ENCODE results near the gene USP11.

Gene USP11

DNA sequence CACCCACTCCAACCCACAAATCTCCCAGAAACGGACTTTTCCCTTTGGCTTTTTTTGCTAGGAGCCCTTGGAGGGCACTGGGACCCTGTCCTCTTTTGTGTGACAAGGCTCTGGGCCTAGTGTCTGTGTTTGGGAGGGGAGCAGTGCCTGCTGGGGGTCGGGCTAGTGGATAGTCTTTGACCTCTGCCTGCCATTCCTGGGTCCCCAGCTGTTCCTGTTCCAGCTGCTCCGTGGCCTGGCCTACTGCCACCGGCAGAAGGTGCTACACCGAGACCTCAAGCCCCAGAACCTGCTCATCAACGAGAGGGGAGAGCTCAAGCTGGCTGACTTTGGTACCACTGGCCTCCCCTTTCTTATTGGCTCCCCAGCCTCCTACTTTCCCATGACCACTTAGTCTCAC is 6.7 kb upstream of the USP11 start:
- DNase-seq = no peak

- no peak for DNase-seq
These were observed 6.1 kb upstream of the USP11 start for GRCh38 chrX:47226531-47227333.

DNA sequence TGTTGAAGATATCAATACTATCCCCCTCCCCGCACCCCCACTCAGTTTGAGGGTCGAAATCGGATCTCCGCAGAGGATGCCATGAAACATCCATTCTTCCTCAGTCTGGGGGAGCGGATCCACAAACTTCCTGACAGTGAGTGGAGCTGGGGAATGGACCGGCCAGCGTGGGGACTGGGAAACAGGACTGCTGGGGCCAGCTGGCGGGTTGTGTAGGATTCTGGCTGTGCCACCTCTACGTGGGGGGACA is 5.5 kb upstream of the USP11 start:
- DNase-seq = no peak

- DNase-seq = no peak
These were observed 4.1 kb upstream of the USP11 start for GRCh38 chrX:47228550-47229270.

- no peak for DNase-seq
These were observed 3.4 kb upstream of the USP11 start for GRCh38 chrX:47229427-47229826.

- no peak for DNase-seq
These were observed 2.5 kb upstream of the USP11 start for GRCh38 chrX:47230136-47230868.

DNA sequence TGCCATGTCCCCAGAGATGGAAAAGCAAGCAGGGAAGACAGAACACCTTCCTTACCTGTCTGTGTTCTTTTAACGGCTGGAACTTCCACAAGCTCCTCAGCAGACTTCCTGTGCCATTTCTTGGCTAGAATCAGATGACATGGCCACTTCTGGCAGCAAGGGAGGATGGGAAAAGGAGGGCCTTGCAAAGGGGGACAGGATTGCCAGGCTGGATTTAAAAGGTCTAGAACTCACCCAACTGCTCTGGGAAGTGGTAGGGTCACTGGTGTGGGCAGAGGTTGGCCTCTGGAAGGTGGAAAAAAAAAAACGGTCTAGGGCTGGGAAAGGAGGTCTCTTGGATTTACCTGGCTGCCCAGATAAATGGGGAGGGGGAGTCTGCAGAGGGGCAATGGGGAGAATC is 1.6 kb upstream of the USP11 start:
- DNase-seq = no peak

GRCh38 chrX:47232197-47232802 is 509 bp upstream of the USP11 start:
- no peak for DNase-seq

DNA sequence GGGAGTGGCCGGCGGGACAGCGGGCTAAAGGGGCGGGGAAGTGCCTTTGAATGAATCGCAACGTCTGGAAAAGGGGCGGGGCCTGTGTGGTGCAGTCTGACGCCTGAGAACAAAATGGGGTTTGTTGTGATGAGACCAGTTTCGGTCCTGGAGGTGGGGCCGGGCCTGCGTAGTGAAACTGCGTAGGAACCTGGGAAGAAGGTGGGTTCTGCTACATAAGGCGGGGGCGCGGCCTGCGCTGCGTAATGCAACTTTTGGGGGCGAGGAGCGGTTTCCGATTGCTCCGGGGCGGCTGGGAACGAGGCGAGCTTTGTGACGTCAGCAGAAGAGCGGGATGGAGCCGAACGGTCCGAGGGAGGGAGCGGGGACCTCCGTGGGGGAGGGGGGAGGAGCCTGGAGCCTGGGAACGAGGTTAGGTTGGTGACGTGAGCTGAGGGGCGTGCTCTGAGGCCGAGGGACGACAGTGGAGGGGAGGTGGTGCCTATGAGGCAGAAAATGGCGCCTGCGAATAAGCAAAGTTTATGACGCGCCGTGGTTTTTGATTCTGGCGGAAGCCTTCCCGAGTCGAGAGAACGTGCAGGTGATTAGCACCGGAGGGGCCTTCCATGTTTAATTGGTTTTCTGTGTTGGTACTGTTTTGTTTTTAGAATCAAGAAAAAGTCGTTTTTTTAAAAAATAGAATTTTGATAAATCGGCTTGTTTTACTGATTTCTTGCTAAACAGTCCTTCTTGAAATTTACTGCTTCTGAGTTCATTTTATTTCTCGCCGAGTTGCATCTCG is 714 bp downstream of the USP11 start:
- DNase-seq = peak; percentile 95

GRCh38 chrX:47234583-47234982 is 1.8 kb downstream of the USP11 start:
- no peak for DNase-seq

- no peak for DNase-seq
These were observed 2.9 kb downstream of the USP11 start for GRCh38 chrX:47235691-47236103.

- no peak for DNase-seq
These were observed 6.4 kb downstream of the USP11 start for GRCh38 chrX:47239199-47239598.

DNA sequence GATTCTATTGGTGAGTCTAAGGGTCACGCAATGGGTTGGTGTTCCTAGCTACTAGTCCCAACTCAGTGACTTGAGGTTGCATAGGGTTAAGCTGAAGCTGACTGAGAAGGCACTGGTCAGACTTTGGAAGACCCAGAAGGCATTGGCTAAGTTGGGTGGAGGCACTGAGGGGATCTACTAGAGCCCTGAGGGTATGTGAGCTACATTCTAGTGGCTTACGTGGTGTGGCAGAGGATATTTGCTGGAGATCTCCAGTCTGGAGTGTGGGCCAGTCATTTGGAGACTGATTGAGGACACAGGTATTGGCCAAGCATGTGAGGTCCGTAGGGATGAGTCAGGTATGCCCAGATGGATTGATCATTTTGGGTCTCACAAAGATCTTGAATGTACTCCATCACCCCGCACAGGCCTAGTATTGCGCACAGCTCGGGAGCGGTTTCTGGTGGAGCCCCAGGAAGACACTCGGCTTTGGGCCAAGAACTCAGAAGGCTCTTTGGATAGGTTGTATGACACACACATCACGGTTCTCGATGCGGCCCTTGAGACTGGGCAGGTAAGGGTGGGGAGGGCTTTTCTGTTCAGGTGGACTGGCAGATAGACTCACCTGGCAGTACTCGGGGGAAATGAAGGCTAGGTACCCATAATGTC is 7.2 kb downstream of the USP11 start:
- DNase-seq = no peak

- no peak for DNase-seq
These were observed 7.8 kb downstream of the USP11 start for GRCh38 chrX:47240619-47241018.

- no peak for DNase-seq
These were observed 8.6 kb downstream of the USP11 start for GRCh38 chrX:47241201-47242011.

- DNase-seq = no peak
These were observed 9.5 kb downstream of the USP11 start for GRCh38 chrX:47242321-47242720.

GRCh38 chrX:47243351-47243750 is 10.5 kb downstream of the USP11 start:
- DNase-seq = no peak

GRCh38 chrX:47244676-47245075 is 11.9 kb downstream of the USP11 start:
- no peak for DNase-seq

DNA sequence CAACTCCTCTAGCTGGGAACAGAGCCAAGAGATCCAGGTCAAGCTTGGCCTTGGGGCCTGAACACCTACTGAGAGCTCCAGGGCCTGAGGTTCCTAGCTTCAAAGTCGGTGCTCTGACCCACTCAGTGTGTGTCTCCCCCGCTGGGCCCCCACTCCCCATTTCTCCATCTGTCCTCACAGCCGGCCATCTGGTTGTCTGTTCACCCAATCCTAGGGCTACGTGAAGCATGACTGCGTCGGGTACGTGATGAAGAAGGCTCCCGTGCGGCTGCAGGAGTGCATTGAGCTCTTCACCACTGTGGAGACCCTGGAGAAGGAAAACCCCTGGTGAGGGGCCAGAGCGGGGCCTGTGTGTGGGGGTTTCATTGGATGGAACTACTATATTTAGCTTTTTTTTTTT is 12.3 kb downstream of the USP11 start:
- DNase-seq = no peak

DNA sequence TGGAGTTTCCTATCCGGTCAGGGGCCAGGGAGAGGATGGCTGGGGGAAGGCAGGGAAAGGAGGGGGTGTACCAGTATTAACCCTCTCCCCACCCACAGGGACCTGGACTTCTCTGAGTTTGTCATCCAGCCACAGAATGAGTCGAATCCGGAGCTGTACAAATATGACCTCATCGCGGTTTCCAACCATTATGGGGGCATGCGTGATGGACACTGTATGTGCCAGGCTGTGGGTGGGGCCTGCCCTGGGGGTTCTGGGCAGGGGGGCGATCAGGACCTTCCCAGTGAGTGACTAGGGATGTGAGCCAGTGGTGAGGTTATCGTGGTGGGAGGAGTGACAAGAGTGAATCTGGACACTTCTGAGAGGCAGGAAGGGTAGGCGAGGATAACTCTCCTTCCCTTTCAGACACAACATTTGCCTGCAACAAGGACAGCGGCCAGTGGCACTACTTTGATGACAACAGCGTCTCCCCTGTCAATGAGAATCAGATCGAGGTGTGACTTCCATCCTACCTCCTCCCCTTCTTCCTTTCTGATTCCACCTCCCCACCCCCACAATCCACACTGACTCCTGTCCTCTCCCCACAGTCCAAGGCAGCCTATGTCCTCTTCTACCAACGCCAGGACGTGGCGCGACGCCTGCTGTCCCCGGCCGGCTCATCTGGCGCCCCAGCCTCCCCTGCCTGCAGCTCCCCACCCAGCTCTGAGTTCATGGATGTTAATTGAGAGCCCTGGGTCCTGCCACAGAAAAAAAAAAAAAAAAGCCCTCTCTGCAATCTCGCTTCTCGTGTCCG is 14.6 kb downstream of the USP11 start:
- DNase-seq = no peak

DNA sequence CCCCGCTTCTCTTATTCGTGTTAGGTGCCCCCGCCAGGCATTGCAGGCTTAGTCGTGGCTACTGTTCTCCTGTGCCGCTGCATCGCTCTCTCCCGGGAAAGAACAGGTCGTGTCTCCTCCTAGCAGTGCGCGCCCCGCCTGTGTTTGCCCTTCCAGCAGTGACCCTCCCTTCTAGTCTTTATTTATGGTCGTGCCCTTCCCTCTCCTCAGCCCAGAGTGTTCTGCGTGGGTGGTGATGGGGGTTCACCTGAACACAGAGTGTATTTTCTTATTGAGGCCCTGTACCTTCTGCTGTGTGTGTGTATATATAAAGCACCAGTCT is 15.2 kb downstream of the USP11 start:
- DNase-seq = no peak
